Mesenteric fat pad (tissue), 1 donor: Measurements from ENCODE around the gene WBP1. TPM values are rescaled to one million over a fixed set of nuclear protein-coding genes. Genes with fewer than 3 reads are reported as not detected.
"Not testable (repeated sequence)": the region's sequence is repeated elsewhere in the genome, so short reads cannot be mapped to it uniquely, and the experiment has no call there.

ENCODE experiments used
- DNase-seq: peaks from one replicate; pipeline ENCODE4 v3.0.0-alpha.2; 2020; ENCODE audit warnings: low spot score
- total RNA-seq: library from RNA; stranded (reverse); fragmentation: NEBNext Ultra II Directional; extraction: Animal tissue kit (Norgen Biotek cat#: 25700); gene quantifications from one replicate; pipeline ENCODE4 v1.2.1, GENCODE V29; 2021
- donor health status: DM: yes; HTN: yes; CAD: no.

The WBP1 gene
- total RNA-seq, 1 donor from 2014 or later: 45.5 TPM

DNA sequence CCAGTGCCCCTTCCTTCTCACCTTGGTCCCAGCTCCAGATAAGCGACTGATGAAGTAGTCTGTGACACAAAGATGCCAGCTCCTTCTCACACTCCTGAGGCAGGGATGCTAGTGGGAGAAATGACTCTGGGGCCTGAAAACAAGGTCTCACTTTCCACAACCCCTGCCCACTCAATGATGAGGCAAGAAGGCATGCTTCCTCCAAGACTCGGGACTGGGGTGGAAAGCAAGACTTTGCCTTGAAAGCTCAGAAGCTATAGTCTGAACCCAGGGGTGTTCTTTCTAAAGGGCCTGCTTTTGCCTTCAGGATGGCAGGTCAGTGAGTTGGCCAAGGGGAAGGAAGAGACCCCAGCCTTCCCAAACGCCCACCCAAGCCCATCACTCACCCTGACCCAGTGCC is 23.2 kb downstream of the WBP1 start:
- DNase-seq: no peak

DNA sequence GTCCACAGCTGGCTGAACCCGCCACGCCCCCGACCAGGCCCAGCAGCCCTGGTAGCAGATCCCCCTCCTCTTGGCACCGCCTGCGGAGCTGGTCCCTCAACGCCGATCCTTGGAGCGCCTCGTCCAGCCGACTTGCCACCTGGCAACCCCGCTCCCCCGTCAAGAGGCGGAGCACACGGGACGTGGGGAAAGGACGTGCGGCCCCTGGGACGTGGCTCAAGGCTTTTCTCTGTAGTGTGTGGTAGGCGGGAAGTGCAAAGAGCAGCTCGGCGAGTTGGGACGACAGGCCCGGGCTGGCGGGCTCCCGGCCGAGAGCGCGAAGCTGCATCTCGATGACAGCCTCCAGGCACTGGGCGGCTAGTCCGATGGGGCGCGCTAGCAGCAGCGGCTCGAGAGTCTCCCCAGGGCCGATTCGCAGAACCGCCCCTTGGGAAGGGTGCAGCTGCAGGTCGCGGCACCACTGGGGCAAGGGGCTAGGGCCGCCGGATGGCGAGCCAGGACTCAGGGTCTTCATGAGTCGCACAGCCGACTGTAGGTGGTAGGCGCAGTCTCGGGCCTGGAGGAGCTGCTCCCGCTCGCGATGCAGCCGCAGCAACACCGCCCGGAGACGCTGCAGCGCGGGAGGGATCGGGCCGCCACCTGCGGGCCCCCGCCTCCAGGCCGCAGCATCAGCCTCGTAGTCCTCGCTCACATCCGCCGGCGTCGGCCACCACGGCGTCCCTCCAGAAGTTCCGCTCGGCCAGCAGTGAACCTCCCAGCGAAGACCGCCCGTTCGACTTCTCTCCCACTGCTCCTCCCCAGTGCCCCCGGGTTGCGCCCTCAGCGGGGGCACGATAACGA is 23.9 kb downstream of the WBP1 start:
- no peak for DNase-seq

DNA sequence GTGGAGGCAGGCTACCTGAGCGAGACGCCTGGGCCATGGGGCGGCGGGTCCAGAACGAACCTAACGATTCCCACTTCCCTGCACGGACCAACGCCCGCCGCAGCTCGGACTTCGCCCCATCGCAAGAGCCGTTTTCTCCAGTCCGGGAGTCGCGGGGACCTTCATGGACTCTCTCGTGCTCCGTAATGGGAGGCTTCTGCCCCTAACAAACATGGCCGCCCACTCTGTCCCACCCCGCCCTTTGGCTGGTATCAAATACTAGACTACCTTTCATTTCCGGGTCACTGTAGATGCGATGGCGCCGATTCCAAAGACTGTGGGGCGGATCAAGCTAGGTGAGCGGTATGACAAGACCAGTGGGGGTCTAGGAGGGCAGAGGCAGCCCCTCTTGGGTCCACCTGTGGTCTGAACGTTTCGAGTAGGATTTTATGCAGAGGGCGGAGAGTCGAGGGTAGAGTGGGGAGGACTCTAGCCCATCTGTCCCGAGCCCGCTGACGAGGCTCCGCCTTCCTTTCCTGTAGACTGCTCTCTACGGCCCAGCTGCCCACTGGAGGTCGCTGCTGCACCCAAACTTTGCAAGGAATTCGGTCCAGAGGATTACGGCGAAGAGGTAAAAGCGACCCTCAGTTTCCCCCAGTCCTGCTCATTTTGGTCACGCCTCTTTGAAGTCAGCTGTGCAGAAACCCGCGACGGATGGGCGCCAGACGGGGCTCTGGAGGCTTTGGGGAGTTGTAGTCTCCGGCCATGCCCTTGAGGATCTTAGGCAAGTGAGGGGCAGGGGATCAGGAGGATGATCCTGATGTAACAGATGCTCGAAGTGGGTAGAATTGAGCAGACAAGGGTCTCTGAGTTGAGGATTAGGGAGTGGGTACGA is 24.8 kb downstream of the WBP1 start, which contains the start of the genes CCDC142 and TTC31:
CCDC142 (minus strand) TSS at position 198 of the 874 bp plus-strand sequence; CDS start at position 37, 161 bp downstream.
TTC31 (plus strand) TSS at position 281 of the 874 bp plus-strand sequence; CDS start at position 296, 15 bp downstream.
- peak; percentile 96 for DNase-seq

DNA sequence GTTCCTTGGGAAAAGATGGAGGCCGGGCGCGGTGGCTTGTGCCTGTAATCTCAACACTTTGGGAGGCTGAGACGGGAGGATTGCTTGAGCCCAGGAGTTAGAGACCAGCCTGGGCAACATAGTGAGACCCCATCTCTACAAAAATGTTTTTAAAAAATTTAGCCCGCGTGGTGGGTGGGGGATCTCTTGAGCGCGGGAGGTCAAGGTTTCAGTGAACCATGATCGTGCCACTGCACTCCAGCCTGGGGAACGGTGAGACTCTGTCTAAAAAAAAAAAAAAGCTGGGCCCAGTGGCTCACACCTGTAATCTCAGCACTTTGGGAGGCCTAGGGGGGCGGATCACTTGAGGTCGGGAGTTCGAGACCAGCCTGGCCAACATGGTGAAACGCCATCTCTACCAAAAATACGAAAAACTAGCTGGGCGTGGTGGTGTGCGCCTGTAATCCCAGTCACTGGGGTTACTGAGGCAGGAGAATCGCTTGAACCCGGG is 25.5 kb downstream of the WBP1 start:
- DNase-seq: not testable (repeated sequence)

GRCh38 chr2:74486141-74486540 is 27.9 kb downstream of the WBP1 start:
- no peak for DNase-seq

- DNase-seq: no peak
Measured at GRCh38 chr2:74488643-74489481, 30.6 kb downstream of the WBP1 start.

- no peak for DNase-seq
Measured at GRCh38 chr2:74489906-74490305, 31.7 kb downstream of the WBP1 start.

- no peak for DNase-seq
Measured at GRCh38 chr2:74491648-74492544, 33.7 kb downstream of the WBP1 start.

DNA sequence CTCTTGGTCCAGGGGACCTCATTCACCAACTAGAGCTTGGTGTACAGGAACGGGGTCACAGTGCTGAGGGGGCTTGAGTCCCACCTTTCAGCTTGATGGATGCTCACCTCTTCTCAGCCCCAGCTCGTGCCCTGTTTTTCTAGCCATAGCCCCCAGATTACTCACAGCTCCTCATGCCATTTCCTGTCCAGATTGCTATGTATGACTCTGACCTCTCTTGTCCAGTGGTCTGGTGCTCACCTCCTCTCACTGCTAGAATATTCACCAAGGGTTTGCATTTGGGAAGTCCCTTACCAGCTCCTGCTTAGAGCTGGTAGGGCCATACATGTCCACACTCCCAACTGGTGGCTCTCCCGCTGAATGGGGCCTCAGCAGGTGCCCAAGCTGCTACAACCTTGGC is 35.3 kb downstream of the WBP1 start:
- no peak for DNase-seq

DNA sequence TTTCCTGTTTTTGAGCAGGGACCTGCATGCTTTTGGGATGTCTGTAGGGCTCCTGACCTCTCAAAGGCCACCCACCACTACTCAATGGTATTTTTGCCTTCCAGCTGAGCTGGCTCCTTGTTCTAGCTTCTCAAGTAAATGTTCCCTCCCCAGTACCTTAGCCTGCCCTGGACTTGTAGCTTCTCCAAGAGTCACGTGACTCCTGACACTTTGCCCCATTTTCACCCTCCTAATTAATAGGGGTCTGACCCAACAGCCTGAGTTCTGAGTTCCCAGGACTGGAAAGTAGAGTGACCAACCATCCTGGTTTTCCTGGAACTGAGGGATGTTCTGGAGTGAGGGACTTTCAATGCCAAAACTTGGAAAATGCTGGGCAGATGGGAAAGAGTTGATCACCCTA is 37.2 kb downstream of the WBP1 start:
- no peak for DNase-seq

DNA sequence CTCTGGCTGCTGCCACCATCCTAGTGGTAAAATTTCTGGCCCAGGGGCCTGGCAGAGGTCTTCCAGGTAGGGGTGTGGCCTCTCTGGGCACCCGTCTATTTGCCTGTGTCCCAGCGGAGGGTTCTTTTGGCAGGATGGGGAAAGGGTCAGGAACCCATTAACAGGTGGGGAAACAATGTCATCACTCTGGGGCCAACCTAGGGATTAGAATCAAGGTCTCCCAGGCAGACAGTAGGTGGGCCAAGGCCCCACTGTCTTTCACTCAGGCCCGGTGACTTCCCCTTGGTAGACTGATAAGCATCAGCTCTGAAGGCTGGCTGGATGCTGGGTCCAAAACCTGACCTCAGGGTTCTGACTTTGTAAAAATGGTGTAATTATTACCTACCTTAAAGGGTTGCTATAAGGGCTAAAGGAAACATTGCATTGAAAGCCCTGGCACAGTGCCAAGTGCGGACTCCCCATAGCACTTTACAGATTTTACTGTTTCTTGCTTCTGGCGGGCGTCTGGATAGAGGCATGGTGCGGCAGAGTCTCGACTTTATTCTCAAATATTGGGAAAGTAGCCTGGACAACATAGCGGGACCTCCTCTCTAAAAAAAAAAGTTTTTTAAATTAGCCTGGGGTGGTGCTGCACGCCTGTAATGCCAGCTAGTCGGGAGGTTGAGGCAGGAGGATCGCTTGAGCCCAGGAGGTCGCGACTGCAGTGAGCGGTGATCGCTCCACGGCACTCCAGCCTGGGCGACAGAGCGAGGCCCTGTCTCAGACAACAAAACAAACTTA is 38.9 kb downstream of the WBP1 start:
- no peak for DNase-seq

DNA sequence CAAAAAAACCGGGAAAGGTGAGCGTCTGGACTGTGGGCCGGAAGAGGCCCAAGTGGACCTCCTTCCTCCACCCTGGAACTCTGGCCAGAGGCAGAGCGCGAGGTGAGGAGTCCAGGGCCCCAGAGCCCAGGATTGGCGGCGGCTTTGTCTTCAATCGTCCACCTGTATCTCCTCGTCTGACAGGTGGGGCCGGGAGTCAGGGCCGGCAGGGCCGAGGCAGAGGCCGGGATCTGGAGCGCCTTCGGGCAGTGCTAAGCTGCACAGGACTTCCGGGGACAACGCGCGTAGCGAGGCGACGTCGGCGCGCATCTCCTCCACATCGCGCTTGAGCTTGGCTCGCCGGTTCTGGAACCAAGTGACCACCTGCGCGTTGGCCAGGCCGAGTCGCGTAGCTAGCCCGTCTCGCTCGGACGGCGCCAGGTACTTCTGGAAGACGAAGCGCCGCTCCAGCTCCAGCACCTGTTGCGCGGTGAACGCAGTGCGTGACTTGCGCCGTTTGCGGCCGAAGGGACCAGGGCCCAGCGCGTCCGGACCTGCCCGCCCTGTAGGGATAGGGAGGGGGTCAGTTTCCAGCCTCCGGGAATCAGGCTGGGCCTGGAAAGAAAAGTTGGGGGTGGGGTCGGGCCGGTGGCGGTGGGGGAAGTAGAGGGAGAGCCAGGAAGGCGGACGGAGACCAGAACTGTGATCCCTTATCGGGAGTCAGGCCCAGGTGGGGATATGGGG is 39.7 kb downstream of the WBP1 start:
- DNase-seq: no peak

DNA sequence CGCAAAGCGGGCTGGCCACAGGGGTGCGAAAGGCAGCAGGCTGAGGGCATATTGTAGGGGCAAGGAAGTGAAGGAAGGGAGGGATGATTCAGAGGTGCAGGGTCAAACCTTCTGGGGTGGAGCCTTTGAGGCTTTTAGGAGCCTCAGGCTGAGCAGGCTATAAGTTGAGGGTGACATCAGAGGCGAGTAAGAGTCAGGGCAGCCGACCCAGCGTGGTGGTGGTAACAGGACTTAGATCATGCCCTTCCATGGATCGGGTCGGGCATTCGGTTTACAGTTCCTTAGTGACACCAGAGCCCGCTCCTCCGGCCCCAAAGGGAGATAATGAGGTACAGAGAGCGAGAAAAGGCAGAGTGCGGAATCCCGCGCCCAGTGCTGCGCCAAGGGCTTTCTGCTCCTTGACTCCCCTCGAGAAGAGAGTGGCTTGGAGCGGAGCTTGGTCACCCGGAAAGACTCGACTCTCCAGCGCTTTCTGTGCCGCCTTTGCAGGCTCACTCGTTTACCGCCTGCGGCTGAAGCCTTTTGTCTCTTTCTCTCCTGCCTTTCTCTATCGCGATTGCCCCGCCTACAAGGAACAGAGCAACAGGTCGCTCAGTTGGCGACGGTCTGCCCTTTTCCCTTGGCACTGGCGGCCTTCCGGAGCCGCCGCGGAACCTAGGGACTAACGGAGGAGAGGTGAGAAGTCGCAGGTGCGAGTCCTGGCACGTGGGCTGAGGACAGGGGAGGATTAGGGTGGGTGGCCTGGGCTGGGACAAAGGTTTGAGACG is 40.4 kb downstream of the WBP1 start:
- no peak for DNase-seq

DNA sequence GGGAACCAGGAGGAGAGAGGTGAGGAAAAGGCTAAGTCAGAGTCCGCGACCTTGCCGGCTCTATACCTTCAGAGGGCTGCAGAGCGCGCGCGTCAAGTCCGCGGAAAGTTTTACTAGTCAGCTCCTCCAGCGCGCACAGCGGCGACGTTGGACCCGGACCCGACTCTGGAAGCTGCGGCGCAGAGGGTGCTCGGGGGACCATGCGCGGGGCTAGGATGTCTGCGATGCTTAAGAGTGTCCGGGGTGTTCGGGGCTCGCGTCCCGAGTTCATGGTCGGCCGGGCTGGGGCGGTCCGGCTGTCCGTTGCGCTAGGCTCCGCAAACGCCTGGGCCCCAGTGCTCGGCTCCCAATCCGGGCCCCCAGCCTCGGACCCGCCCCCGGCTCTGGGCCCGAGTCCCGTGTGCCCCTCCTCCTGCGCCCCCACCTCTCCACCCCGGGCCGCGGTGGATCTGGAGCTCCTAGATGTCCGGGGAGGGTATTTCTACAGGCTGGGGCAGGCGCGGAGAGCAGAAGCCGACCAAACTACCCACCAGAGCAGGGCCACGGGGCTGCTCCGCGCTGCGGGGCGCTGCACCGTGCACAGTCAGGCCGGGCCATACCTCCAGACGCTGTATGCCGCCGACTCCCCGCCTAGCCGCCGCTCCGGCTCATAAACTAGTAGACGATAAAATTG is 41.2 kb downstream of the WBP1 start, which contains the start of gene LBX2:
LBX2 (minus strand) TSS at position 337 of the 673 bp plus-strand sequence; CDS start at position 271, 66 bp downstream.
- DNase-seq: no peak

DNA sequence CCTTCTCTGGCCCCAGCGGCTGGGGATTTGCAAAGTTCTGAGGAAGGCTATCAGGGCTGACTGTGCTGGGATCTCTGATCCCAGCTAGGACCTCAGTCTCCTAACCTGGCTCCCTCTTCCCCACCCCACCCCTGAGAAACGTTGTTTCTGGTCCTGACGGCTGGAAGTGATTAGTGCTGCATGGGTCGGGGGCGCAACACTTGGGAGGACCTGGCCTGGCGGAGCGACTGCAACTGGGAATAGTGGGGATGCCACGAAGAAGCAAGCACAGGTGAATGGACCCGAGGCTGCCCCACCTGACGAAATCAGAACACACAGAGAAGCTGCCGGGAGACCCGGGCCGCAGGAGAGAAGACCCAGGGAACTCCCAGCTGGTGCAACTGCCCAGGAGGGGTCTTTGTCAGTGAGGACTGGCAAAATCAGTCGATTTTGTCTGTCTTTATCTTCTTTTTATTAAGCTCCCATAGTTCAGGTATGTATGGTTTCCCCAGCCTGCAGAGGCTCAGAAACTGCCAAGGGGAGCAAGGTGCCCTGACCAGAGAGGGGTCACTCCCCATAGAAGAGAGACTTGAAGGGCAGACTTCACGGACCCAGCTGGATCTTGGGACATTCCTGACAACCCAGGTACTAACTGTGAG is 41.8 kb downstream of the WBP1 start:
- DNase-seq: no peak

DNA sequence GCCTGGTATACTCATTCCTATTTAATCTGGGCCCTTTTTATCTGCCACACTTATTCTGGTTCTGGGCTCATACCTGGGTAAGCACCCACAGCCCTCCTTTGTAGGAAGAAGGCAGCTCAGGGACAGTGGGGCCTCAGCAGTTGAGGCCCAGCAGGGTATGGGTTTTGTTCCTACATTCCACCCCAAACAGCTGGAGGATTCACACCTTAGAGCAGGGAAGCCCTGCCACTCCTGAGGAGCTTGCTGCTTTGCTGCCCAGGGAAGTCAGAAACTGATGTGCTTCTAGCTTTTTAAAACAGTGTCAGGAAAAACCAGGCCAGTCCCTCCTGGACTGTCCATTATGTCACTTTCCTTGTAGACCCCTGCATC is 42.3 kb downstream of the WBP1 start:
- no peak for DNase-seq
